GM10248 (cell line): ENCODE data around the gene MXD4.
A peak's percentile ranks its signal among the peaks of the same experiment; 100 is the strongest.

Source experiments
- CTCF ChIA-PET: fragments of 300-600 bp; sonication (Branson Sonifier 250); formaldehyde crosslinking; extraction: SDS; loops from one replicate; lab custom pipeline; 2021; ENCODE audit warnings: antibody characterized with exemption; lab: Yijun Ruan, JAX
- POLR2A ChIA-PET: fragments of 350-650 bp; sonication (Branson Sonifier 250); formaldehyde crosslinking; extraction: SDS; loops from one replicate; lab custom pipeline; 2020; ENCODE audit warnings: antibody characterized with exemption; lab: Yijun Ruan, JAX
- DNase-seq: peaks from one replicate; pipeline ENCODE4 v3.0.0; 2012; ENCODE audit errors: extremely low spot score
- TF ChIP-seq, protein P1 (sequence below): IDR thresholded peaks from 2 replicates; pipeline ENCODE4 v1.5.1; 2012; ENCODE audit warnings: mild to moderate bottlenecking, low read depth; ENCODE audit errors: extremely low read depth, missing control alignments, control extremely low read depth

MXD4 gene

DNA sequence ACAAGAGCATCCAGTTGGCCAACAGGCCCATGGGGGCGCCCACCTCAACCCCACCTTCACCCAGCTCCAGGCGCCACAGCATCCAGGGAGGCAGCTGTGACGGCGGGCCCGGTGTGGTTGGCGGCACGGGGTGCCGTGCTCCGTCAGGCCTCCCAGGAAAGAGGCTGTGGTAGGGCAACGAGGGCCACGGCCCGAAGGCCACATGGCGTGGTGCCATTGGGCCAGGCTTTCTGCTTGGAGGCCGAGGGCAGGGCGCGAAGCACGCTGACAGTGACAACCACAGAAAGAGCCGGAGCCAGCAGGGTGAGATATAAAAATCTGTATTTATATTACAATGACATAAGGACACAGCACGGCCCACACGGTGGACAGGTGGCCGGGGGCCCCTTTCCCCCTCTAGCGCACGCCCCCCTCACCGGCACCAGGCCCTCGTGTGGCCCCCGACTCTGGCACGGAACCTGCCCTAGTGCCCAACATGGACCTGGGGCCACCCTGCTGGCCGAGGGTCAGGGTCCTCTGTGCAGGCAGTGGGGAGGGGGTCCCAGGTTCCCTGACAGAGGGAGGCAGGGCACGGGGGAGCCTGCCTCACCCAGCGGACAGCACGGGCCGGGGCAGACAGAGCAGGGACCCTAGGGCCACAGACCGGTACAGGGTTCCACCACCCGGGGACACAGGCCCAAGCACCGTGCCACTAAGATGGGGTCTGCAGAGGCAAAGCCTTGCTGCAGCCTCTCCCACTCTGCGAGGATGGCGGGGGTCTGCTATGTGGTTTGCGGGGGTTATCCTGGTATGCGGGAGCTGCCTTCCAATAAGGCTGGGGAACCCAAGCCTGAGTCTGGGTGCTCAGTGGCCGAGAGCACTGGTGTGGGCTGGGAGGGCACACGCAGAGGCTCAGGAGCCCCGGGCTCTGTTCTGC, 14.5 kb downstream of the MXD4 start:
- TF ChIP-seq, protein P1, sequence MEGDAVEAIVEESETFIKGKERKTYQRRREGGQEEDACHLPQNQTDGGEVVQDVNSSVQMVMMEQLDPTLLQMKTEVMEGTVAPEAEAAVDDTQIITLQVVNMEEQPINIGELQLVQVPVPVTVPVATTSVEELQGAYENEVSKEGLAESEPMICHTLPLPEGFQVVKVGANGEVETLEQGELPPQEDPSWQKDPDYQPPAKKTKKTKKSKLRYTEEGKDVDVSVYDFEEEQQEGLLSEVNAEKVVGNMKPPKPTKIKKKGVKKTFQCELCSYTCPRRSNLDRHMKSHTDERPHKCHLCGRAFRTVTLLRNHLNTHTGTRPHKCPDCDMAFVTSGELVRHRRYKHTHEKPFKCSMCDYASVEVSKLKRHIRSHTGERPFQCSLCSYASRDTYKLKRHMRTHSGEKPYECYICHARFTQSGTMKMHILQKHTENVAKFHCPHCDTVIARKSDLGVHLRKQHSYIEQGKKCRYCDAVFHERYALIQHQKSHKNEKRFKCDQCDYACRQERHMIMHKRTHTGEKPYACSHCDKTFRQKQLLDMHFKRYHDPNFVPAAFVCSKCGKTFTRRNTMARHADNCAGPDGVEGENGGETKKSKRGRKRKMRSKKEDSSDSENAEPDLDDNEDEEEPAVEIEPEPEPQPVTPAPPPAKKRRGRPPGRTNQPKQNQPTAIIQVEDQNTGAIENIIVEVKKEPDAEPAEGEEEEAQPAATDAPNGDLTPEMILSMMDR: no peak
- POLR2A ChIA-PET: interaction anchor here (0.6 to 1.9 kb wide), 2 partner anchors 11 to 413 kb away, joined by 3 to 5 read pairs; no protein-coding TSS in a partner anchor
- DNase-seq: no peak
- CTCF ChIA-PET: interaction anchor here (0.8 kb wide), 1 partner anchor 11 kb away, joined by 3 read pairs; no protein-coding TSS in a partner anchor

DNA sequence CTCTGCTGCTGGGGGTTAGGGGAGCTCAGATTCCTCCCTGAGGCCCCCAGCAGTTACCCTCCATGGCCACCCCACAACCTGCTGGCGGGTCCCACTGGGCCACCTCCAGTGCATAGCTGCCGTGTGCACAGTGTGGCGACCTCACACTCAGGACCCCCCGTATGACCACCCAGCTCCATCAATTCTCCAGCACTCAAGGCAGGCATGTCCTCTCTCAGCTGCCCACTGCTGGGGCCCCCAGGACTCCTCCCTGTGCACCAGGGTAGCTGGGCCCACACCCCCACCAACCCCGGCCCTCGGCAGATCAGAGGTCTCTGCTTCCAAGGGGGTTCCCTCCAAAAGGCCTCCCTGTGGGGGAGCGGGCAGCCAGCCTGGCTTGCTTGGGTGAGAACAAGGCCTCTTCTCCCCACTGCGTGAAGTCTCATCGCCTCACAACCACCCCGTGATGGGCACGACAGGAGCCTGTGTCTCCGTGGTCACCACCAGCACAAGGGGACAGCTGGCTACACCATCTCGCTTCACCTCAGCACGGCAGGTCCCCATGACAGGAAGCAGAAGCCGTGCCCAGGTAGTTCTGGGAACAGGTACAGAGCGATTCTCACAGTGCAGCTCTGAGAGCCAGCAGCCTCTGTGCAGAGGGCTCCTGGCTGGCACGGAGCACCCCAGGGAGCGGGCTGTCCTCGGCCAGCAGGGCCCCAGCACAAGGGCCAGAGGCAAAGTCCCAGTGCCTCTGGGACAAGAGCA, 15.4 kb downstream of the MXD4 start:
- POLR2A ChIA-PET: interaction anchor here (0.6 kb wide), 1 partner anchor 412 kb away, joined by 3 read pairs; no protein-coding TSS in a partner anchor
- TF ChIP-seq, protein P1: no peak
- peak; percentile 5 for DNase-seq
- CTCF ChIA-PET: no interaction called here

DNA sequence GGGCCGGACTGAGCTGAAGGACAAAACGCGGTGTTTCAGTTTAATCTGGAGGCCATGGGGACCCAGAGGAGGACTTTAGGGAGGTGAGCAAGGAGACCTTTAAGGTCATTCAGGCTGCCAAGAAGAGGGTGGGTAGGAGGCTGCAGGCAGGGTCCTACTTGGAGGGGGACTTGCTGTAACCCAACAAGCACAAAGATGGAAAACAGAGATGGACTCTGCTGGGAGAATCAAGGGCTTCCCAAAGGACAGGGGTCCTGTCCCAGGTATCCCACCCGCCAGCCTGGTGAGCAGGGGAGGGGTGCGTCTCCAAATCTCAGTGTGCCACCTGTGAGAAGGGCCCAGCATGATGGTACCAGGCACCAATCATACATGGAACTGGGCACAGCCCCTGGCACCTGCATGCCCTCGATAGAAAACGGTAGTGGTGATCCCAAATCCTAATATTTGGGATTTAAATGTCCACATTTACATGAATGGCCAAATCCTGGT, 16.1 kb downstream of the MXD4 start:
- ChIA-PET CTCF (no interaction called here), POLR2A (no interaction called here)
- DNase-seq: no peak
- TF ChIP-seq, protein P1: no peak

DNA sequence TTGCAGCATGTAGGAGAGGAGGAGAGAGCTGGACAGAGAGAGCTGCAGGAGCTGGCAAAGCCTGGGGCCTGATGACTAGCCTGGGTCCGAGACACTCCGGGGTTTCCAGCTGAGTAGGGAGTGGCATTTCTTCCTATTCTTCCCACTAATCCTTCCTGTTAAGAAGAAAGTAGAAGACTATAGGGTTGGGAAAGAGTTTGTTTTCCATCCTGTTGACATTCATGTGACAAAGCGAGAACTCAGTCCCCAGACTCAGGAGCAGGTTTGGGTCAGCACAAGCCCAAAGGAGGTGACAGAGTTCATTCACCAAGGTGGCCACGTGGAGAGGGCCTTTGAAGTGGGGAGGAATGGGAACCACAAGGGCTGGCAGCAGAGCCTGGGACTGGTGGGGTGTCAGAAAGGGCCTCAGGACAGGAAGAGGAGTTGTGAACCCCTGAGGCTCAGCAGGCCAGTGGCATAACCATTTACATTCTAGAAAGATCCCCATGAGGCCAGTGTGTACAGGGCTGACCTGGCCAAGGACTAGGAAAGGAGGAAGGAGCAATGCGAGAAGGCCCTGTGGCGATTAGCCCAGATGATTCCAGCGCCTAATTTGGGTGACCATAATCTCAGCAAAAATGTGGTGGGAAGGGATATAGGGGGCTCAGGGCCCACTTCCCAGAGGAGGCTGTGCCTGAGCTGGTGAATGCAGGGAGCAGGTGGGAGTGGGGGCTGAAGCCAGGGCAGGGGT, 16.7 kb downstream of the MXD4 start:
- TF ChIP-seq, protein P1: no peak
- POLR2A ChIA-PET: no interaction called here
- no peak for DNase-seq
- CTCF ChIA-PET: interaction anchor here (1.5 kb wide), 1 partner anchor 224 kb away, joined by 3 read pairs; the partner anchor contains the start of gene RNF4

DNA sequence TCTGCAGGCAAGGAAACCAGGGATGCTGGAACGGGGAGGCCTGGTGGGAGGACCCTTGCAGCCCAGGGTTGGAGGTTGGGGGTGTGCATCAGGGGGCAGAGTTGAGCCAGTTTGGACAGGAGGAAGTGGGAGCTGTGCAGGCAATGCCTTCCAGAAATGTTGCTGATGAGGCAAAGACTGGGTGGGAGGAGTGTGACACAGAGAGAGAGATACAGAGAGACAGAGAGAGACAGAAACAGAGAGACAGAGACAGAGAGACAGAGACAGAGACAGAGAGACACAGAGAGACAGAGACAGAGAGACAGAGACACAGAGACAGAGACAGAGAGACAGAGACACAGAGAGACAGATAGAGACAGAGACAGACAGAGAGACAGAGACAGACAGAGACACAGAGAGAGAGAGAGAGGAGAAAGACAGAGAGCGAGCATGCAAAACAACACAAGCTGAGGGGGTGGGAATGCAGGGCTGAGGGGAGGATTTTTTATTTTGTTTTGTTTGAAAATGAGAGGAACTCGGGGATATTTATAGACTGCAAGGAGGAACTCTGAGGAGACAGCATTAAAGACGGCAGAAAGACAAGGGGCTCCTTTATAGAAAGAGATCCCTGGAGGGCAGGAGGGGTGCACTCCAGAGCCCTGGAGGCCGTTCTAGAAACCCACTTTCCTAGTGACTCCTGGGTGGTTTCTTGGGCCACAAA, 18.1 kb downstream of the MXD4 start:
- TF ChIP-seq, protein P1: peak; percentile 20
- CTCF ChIA-PET: interaction anchor here (1.1 to 1.5 kb wide), 2 partner anchors 24 to 225 kb away, joined by 3 to 4 read pairs; partner anchors contain the start of gene RNF4
- peak; percentile 48 for DNase-seq
- POLR2A ChIA-PET: no interaction called here
